ENCODE data around the gene CLCF1. TPM values are rescaled to one million over a fixed set of nuclear protein-coding genes. Genes with fewer than 3 reads are reported as not detected.

The CLCF1 gene
- total and polyA plus RNA-seq, 2 of the 13 experiments (the other 11 are each of a cell fraction or from before 2014, with no cell fraction given): 0.49 to 0.78 TPM

DNA sequence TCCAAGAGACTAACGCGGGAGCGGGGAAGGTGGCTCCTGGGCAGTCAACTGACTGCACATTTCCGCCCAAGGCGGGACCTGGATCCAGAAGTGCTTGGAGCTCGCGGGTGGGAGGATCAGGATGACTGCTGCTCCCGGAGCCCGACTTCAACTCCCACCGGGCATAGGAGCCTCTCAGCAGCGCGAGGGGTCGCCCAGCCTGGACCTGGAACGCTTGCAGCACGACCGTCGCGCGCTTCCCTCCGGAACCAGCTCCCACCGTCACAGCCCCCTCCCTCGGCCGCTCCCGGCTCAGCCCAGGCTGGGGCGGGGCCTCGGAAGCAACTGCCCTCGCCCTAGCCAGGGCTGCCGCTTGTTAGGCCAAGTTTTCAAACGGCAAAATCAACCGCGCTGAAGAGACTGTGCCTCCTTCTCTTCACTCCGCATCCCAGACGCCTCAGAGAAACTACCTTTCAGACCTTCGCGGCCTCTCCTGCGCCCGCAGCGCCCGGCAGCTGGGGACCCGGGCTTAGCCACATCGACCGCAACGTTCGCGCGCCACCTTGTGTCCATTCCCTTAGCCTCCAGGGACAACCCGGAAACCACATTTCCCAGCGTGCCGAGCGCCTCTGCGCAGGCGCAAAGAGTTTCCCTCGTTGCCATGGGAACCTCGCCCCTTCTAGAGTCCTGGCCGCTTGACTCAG, 56.1 kb downstream of the CLCF1 start (continued):
- TF ChIP-seq ZFX (CRISPR knock-in tag; IDR thresholded peaks at IDR 0.05; ENCODE audit: low read depth) (peak; percentile 85), MAF1 (CRISPR knock-in tag; IDR thresholded peaks at IDR 0.05; ENCODE audit: borderline replicate concordance) (no peak), ZNF704 (CRISPR knock-in tag; IDR thresholded peaks at IDR 0.05; ENCODE audit: borderline replicate concordance) (no peak), RXRA (CRISPR knock-in tag; IDR thresholded peaks at IDR 0.05) (no peak; the same call in 1 of the 2 replicates), ZNF747 (CRISPR knock-in tag; IDR thresholded peaks at IDR 0.05; ENCODE audit: borderline replicate concordance) (peak; percentile 95; the same call in 1 of the 2 replicates), NR3C1 (CRISPR knock-in tag; IDR thresholded peaks at IDR 0.05) (no peak), SIX1 (CRISPR knock-in tag; IDR thresholded peaks at IDR 0.05; ENCODE audit: borderline replicate concordance) (no peak), MTA1 (CRISPR knock-in tag; IDR thresholded peaks at IDR 0.05; ENCODE audit: borderline replicate concordance) (no peak; the same call in 1 of the 2 replicates), ZFP36L2 (CRISPR knock-in tag; IDR thresholded peaks at IDR 0.05) (no peak), NCOA1 (CRISPR knock-in tag; IDR thresholded peaks at IDR 0.05) (peak; percentile 73; the same call in 1 of the 2 replicates), ZBTB26 (CRISPR knock-in tag; IDR thresholded peaks at IDR 0.05; ENCODE audit: borderline replicate concordance) (peak; percentile 62; the same call in 1 of the 2 replicates), STAG1 (CRISPR knock-in tag; IDR thresholded peaks at IDR 0.05) (peak; percentile 92), RAD51 (IDR thresholded peaks at IDR 0.05; ENCODE audit: borderline replicate concordance) (no peak), ZKSCAN8 (CRISPR knock-in tag; IDR thresholded peaks at IDR 0.05; ENCODE audit: borderline replicate concordance) (0 out of 2 replicates have a peak, but pooled peaks have one; percentile 51), PLRG1 (conservative IDR thresholded peaks at IDR 0.05) (no peak)
- TF ChIP-seq, protein P1, sequence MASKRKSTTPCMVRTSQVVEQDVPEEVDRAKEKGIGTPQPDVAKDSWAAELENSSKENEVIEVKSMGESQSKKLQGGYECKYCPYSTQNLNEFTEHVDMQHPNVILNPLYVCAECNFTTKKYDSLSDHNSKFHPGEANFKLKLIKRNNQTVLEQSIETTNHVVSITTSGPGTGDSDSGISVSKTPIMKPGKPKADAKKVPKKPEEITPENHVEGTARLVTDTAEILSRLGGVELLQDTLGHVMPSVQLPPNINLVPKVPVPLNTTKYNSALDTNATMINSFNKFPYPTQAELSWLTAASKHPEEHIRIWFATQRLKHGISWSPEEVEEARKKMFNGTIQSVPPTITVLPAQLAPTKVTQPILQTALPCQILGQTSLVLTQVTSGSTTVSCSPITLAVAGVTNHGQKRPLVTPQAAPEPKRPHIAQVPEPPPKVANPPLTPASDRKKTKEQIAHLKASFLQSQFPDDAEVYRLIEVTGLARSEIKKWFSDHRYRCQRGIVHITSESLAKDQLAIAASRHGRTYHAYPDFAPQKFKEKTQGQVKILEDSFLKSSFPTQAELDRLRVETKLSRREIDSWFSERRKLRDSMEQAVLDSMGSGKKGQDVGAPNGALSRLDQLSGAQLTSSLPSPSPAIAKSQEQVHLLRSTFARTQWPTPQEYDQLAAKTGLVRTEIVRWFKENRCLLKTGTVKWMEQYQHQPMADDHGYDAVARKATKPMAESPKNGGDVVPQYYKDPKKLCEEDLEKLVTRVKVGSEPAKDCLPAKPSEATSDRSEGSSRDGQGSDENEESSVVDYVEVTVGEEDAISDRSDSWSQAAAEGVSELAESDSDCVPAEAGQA (IDR thresholded peaks at IDR 0.05; ENCODE audit: low read depth): no peak; the same call in 1 of the 2 replicates
- TF ChIP-seq, protein P1 (CRISPR knock-in tag; IDR thresholded peaks at IDR 0.05; ENCODE audit: borderline replicate concordance): no peak
- TF ChIP-seq, protein P2, sequence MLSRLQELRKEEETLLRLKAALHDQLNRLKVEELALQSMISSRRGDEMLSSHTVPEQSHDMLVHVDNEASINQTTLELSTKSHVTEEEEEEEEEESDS (CRISPR knock-in tag; IDR thresholded peaks at IDR 0.05; ENCODE audit: borderline replicate concordance): no peak
- TF ChIP-seq, protein P3, sequence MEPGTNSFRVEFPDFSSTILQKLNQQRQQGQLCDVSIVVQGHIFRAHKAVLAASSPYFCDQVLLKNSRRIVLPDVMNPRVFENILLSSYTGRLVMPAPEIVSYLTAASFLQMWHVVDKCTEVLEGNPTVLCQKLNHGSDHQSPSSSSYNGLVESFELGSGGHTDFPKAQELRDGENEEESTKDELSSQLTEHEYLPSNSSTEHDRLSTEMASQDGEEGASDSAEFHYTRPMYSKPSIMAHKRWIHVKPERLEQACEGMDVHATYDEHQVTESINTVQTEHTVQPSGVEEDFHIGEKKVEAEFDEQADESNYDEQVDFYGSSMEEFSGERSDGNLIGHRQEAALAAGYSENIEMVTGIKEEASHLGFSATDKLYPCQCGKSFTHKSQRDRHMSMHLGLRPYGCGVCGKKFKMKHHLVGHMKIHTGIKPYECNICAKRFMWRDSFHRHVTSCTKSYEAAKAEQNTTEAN (CRISPR knock-in tag; conservative IDR thresholded peaks at IDR 0.05): 0 out of 2 replicates have a peak, but pooled peaks have one; percentile 30

Data from HepG2 (cell line).